Measurements from ENCODE around the gene GRID1. TPM values are rescaled to one million over a fixed set of nuclear protein-coding genes. Genes with fewer than 3 reads are reported as not detected.

Gene GRID1
- polyA plus RNA-seq, 1 of the 3 experiments (the other 2 are of a cell fraction) = 0.13 TPM

DNA sequence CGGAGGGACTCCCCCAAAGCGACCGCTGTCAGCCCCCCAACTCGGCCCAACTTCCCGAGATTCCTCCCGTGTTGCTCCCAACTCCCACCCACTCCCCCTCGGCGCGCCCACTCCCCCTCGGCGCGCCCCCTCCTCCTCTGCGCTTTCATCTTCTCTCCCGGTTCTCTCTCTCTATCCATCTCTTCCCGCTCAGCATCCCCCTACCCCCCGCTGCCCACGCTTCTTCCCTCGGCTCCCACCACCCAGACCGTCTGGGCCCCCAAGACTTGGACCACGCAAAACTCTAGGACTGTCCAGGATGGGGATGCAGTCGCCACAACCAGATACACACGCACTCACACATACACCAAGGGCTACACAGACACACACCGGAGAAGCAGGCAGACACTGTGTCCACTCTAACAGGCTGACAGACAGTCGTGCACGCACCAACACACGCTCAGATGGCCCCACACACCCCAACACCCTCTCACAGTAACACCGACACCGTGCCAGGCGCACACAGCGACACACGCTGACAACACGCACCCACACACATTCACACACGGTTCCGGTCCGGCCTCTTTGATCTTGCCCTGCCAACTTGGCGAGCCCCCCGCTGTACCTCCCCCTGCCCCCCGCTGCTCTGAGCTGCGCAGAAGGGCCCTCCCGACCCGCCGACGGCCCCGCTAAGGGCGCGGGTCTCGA lies 1.1 kb downstream of the GRID1 start (continued):
- TF ChIP-seq EZH2phosphoT487 (IDR thresholded peaks at IDR 0.05; ENCODE audit: borderline replicate concordance, low read depth) = no peak

DNA sequence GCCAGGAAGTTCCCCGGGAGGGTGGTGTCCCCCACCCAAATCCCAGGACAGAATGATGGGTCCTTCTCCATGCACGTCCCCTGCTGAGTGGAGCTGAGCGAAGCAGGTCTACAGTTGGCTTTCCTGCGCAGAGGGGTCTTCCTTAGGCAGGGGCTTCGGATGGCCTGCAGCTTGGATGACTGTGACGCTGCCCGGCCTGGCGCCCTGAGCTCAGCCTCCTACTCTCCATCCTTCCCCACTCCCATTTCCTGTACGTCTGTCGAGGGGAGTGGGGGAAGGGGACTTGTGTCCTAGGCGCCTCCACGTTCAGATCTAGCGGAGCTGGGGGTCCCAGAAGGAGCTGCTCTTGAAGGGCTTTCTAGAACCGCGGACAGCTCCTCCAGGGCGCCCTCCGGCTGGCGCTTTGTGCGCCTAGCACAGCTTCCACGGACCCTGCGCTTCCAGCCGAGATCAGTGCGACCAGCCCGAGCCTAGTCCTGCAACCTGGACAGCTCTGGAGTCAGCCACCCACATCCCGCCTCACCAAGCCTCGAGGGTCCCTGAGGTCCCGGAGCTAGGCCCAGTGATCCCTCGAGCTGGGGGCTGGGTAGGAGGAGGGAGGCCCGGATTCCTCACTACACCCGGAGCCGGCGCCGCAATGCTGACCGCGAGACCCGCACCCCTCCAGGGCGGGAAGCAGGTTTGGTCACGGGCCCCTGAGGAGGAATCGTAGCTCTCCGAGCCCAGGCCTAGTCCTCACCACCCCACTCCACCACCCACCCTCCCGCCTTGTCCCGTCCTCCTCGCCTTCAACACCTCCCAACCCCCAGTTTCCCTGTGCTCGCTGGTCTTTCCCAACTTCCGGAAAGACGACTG lies 1.9 kb downstream of the GRID1 start:
- Histone ChIP-seq H3F3A (replicated peaks; ENCODE audit: insufficient read depth) (no peaks in the 10 kb centered on the region), H3K4me2 (no peak overlapping the region), H3K9me2 (no peaks in the 10 kb centered on the region), H3K27me3 (ENCODE audit: insufficient read depth) (peaks cover 28% of the 10 kb centered on the region), H3K9me3 (no peaks in the 10 kb centered on the region), H3K4me1 (ENCODE audit: control insufficient read depth in 1 of 2, insufficient read depth in 2 of 2, low read depth in 1 of 2, low read length in 1 of 2) (peaks cover 0 to 21% of the 10 kb centered on the region in 2 experiments; a peak in 1 of 4 replicates), H4K20me1 (ENCODE audit: insufficient read depth) (no peaks in the 10 kb centered on the region), H3K9ac (no peak overlapping the region), H2AFZ (ENCODE audit: low read depth) (no peak overlapping the region), H3K36me3 (replicated peaks in 1 of 2; ENCODE audit: control insufficient read depth in 1 of 2, insufficient read depth in 2 of 2, low read length in 1 of 2) (no peaks in the 10 kb centered on the region), H3K79me2 (ENCODE audit: insufficient read depth) (no peaks in the 10 kb centered on the region), H3K27ac (ENCODE audit: low read depth in 2 of 2, low read length in 1 of 2) (no peak overlapping the region), H3K4me3 (ENCODE audit: low read depth in 2 of 2, low read length in 1 of 2) (no peak overlapping the region)
- no peak for DNase-seq
- TF ChIP-seq, protein P1, sequence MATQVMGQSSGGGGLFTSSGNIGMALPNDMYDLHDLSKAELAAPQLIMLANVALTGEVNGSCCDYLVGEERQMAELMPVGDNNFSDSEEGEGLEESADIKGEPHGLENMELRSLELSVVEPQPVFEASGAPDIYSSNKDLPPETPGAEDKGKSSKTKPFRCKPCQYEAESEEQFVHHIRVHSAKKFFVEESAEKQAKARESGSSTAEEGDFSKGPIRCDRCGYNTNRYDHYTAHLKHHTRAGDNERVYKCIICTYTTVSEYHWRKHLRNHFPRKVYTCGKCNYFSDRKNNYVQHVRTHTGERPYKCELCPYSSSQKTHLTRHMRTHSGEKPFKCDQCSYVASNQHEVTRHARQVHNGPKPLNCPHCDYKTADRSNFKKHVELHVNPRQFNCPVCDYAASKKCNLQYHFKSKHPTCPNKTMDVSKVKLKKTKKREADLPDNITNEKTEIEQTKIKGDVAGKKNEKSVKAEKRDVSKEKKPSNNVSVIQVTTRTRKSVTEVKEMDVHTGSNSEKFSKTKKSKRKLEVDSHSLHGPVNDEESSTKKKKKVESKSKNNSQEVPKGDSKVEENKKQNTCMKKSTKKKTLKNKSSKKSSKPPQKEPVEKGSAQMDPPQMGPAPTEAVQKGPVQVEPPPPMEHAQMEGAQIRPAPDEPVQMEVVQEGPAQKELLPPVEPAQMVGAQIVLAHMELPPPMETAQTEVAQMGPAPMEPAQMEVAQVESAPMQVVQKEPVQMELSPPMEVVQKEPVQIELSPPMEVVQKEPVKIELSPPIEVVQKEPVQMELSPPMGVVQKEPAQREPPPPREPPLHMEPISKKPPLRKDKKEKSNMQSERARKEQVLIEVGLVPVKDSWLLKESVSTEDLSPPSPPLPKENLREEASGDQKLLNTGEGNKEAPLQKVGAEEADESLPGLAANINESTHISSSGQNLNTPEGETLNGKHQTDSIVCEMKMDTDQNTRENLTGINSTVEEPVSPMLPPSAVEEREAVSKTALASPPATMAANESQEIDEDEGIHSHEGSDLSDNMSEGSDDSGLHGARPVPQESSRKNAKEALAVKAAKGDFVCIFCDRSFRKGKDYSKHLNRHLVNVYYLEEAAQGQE (IDR thresholded peaks at IDR 0.05; ENCODE audit: low read depth, low read length) = peak; percentile 70; the same call in 1 of the 2 replicates
- TF ChIP-seq IRF3 (IDR thresholded peaks at IDR 0.05; ENCODE audit: low read depth, low read length) = no peak
- ChIA-PET CTCF (interaction anchor here (1.0 to 12.7 kb wide), 6 partner anchors 10 to 186 kb away, joined by 3 to 191 read pairs (median 4); no protein-coding TSS in a partner anchor), POLR2A (interaction anchor here (2.2 kb wide), 1 partner anchor 19 kb away, joined by 7 read pairs; no protein-coding TSS in a partner anchor)
- 74% methylated on average over 41 of the region's 46 CpGs for WGBS (ENCODE audit: low lambda C conversion rate)

GRCh38 chr10:86363833-86364490 lies 2.6 kb downstream of the GRID1 start:
- H3K4me1 ChIP-seq (ENCODE audit: control insufficient read depth in 1 of 2, insufficient read depth in 2 of 2, low read depth in 1 of 2, low read length in 1 of 2) = peaks cover 0 to 21% of the 10 kb centered on the region in 2 experiments; a peak in 1 of 4 replicates
- no peaks in the 10 kb centered on the region for H3K9me3 ChIP-seq
- CTCF ChIA-PET = interaction anchor here (1.0 to 12.7 kb wide), 6 partner anchors 9 to 185 kb away, joined by 3 to 191 read pairs (median 4); no protein-coding TSS in a partner anchor
- H3F3A ChIP-seq (replicated peaks; ENCODE audit: insufficient read depth) = no peaks in the 10 kb centered on the region
- POLR2A ChIA-PET = interaction anchor here (2.2 kb wide), 1 partner anchor 18 kb away, joined by 7 read pairs; no protein-coding TSS in a partner anchor
- DNase-seq = no peak
- no peak overlapping the region for H2AFZ ChIP-seq (ENCODE audit: low read depth)
- H3K79me2 ChIP-seq (ENCODE audit: insufficient read depth) = no peaks in the 10 kb centered on the region
- no peak for TF ChIP-seq EZH2phosphoT487 (IDR thresholded peaks at IDR 0.05; ENCODE audit: borderline replicate concordance, low read depth)
- TF ChIP-seq, protein P2, sequence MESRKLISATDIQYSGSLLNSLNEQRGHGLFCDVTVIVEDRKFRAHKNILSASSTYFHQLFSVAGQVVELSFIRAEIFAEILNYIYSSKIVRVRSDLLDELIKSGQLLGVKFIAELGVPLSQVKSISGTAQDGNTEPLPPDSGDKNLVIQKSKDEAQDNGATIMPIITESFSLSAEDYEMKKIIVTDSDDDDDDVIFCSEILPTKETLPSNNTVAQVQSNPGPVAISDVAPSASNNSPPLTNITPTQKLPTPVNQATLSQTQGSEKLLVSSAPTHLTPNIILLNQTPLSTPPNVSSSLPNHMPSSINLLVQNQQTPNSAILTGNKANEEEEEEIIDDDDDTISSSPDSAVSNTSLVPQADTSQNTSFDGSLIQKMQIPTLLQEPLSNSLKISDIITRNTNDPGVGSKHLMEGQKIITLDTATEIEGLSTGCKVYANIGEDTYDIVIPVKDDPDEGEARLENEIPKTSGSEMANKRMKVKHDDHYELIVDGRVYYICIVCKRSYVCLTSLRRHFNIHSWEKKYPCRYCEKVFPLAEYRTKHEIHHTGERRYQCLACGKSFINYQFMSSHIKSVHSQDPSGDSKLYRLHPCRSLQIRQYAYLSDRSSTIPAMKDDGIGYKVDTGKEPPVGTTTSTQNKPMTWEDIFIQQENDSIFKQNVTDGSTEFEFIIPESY (IDR thresholded peaks at IDR 0.05; ENCODE audit: borderline replicate concordance, low read depth) = no peak
- TF ChIP-seq JUND (IDR thresholded peaks at IDR 0.05) = no peak
- no peak for TF ChIP-seq NRF1 (IDR thresholded peaks at IDR 0.05; ENCODE audit: low read depth, low read length)
- TF ChIP-seq GATA2 (CRISPR knock-in tag; IDR thresholded peaks at IDR 0.05) = no peak
- TF ChIP-seq FOSL2 (IDR thresholded peaks at IDR 0.05; ENCODE audit: borderline replicate concordance, low read depth) = no peak
- TF ChIP-seq, protein P3, sequence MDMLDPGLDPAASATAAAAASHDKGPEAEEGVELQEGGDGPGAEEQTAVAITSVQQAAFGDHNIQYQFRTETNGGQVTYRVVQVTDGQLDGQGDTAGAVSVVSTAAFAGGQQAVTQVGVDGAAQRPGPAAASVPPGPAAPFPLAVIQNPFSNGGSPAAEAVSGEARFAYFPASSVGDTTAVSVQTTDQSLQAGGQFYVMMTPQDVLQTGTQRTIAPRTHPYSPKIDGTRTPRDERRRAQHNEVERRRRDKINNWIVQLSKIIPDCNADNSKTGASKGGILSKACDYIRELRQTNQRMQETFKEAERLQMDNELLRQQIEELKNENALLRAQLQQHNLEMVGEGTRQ (IDR thresholded peaks at IDR 0.05; ENCODE audit: borderline replicate concordance, low read depth, low read length) = no peak
- no peak overlapping the region for H3K27ac ChIP-seq (ENCODE audit: low read depth in 2 of 2, low read length in 1 of 2)
- H3K9me2 ChIP-seq = no peaks in the 10 kb centered on the region
- H3K4me2 ChIP-seq = no peak overlapping the region
- WGBS (ENCODE audit: low lambda C conversion rate) = 84% methylated on average over 19 of the region's 29 CpGs
- H4K20me1 ChIP-seq (ENCODE audit: insufficient read depth) = no peaks in the 10 kb centered on the region
- H3K36me3 ChIP-seq (replicated peaks in 1 of 2; ENCODE audit: control insufficient read depth in 1 of 2, insufficient read depth in 2 of 2, low read length in 1 of 2) = no peaks in the 10 kb centered on the region
- H3K27me3 ChIP-seq (ENCODE audit: insufficient read depth) = peaks cover 21% of the 10 kb centered on the region
- no peak overlapping the region for H3K9ac ChIP-seq
- no peak overlapping the region for H3K4me3 ChIP-seq (ENCODE audit: low read depth in 2 of 2, low read length in 1 of 2)
